ENCODE measurements around the gene PLA2G7. TPM values are rescaled to one million over a fixed set of nuclear protein-coding genes. Genes with fewer than 3 reads are reported as not detected.
A peak's percentile ranks its signal among the peaks of the same experiment; 100 is the strongest.

PLA2G7 gene
- total RNA-seq, 4 donors from 2014 or later = not detected

DNA sequence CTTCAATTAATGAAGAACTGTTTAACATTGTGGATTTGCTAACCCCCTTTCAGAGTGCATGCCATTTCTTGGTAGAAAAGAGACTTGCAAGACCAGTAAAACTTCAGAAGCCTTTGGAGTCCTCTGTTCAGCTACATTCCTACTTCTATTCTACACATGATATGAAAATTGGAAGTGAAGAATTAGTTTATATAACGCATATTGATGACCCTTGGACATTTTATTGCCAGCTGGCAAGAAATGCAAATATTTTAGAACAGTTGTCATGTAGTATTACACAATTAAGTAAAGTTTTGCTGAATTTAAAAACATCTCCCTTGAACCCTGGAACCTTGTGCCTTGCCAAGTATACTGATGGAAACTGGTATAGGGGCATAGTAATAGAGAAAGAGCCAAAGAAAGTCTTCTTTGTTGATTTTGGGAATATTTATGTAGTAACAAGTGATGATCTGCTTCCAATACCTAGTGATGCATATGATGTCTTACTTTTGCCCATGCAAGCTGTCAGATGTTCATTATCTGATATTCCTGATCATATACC lies 44.2 kb downstream of the PLA2G7 start:
- in situ Hi-C loops (cut with MboI; ENCODE audit: low sequenced_read_pairs in 4 of 4) (no loop called here), intact Hi-C loops (cut with DNase I; ENCODE audit: low total_unique reads) (no loop called here)
- H3K27me3 ChIP-seq = no peaks in the 10 kb centered on the region
- TF ChIP-seq POLR2A (IDR thresholded peaks at IDR 0.05) = no peak
- no peak for TF ChIP-seq CTCF (IDR thresholded peaks at IDR 0.05 in 4 of 5, conservative IDR thresholded peaks at IDR 0.05 in 1 of 5)
- no peak overlapping the region for H3K27ac ChIP-seq
- H3K9me3 ChIP-seq = no peaks in the 10 kb centered on the region
- no peaks in the 10 kb centered on the region for H3K4me1 ChIP-seq
- H3K4me3 ChIP-seq = no peak overlapping the region
- no peaks in the 10 kb centered on the region for H3K36me3 ChIP-seq
- DNase-seq = no peak
- no peak for ATAC-seq

DNA sequence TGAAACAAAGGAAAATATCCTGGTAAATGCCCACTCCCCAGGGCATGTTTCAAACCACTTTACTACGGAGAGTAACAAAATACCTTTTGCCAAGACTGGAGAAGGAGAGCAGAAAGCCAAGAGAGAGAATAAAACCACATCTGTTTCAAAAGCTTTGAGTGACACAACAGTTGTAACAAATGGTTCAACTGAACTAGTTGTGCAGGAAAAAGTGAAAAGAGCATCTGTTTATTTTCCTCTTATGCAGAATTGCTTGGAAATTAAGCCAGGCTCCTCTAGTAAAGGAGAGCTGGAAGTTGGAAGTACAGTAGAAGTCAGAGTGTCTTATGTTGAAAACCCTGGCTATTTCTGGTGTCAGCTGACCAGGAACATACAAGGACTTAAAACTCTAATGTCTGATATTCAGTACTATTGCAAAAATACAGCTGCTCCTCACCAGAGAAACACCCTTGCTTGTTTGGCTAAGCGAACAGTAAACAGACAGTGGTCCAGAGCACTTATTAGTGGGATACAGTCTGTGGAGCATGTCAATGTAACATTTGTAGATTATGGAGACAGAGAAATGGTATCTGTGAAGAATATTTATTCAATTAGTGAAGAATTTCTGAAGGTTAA lies 44.9 kb downstream of the PLA2G7 start:
- Histone ChIP-seq H3K27me3 (no peaks in the 10 kb centered on the region), H3K4me3 (no peak overlapping the region), H3K27ac (no peak overlapping the region), H3K36me3 (no peaks in the 10 kb centered on the region), H3K9me3 (no peaks in the 10 kb centered on the region), H3K4me1 (no peaks in the 10 kb centered on the region)
- TF ChIP-seq CTCF (IDR thresholded peaks at IDR 0.05 in 4 of 5, conservative IDR thresholded peaks at IDR 0.05 in 1 of 5) = no peak
- intact Hi-C loops (cut with DNase I; ENCODE audit: low total_unique reads) = no loop called here
- ATAC-seq (no peak), DNase-seq (no peak)
- in situ Hi-C loops (cut with MboI; ENCODE audit: low sequenced_read_pairs in 4 of 4) = no loop called here

GRCh38 chr6:46689657-46690056 lies 45.5 kb downstream of the PLA2G7 start:
- Histone ChIP-seq H3K27ac (no peak overlapping the region), H3K27me3 (no peaks in the 10 kb centered on the region), H3K9me3 (no peaks in the 10 kb centered on the region), H3K4me3 (no peak overlapping the region), H3K4me1 (no peaks in the 10 kb centered on the region), H3K36me3 (no peaks in the 10 kb centered on the region)
- no peak for DNase-seq
- ATAC-seq = peak in 1 of 2 donors; percentile 23
- TF ChIP-seq CTCF (IDR thresholded peaks at IDR 0.05 in 4 of 5, conservative IDR thresholded peaks at IDR 0.05 in 1 of 5) (no peak), POLR2A (IDR thresholded peaks at IDR 0.05) (no peak)
- intact Hi-C loops (cut with DNase I; ENCODE audit: low total_unique reads) (no loop called here), in situ Hi-C loops (cut with MboI; ENCODE audit: low sequenced_read_pairs in 4 of 4) (no loop called here)

GRCh38 chr6:46688966-46689335 lies 46.2 kb downstream of the PLA2G7 start:
- ATAC-seq = no peak
- Histone ChIP-seq H3K4me3 (no peak overlapping the region), H3K27me3 (no peaks in the 10 kb centered on the region), H3K4me1 (no peaks in the 10 kb centered on the region), H3K9me3 (no peaks in the 10 kb centered on the region), H3K36me3 (no peaks in the 10 kb centered on the region), H3K27ac (no peak overlapping the region)
- no peak for DNase-seq
- TF ChIP-seq CTCF (IDR thresholded peaks at IDR 0.05 in 4 of 5, conservative IDR thresholded peaks at IDR 0.05 in 1 of 5) = no peak
- no peak for TF ChIP-seq POLR2A (IDR thresholded peaks at IDR 0.05)
- intact Hi-C loops (cut with DNase I; ENCODE audit: low total_unique reads) = no loop called here
- in situ Hi-C loops (cut with MboI; ENCODE audit: low sequenced_read_pairs in 4 of 4) = no loop called here

Data from gastrocnemius medialis (tissue), 4 donors.